ENCODE results near the gene PCNX1.

PCNX1 gene

DNA sequence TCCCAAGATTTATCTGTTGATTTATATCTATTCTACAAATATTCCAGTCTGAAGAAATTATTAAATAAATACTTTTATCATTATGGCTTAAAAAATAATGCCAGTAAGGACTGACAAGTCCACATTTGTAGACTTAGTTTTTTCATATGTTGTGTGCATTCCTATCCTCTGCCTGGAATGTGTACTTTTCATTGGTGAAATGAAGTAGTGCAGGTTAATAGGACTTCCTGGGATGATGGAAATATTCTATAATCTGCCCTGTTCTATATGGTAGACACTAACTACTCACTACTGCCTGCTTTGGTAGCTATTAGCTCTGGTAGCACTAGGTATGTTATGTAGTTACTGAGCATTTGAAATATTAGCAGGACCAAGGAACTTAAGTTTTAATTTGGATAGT lies 86.7 kb downstream of the PCNX1 start:
- no peak for DNase-seq (ENCODE audit: extremely low read depth, low read depth)

DNA sequence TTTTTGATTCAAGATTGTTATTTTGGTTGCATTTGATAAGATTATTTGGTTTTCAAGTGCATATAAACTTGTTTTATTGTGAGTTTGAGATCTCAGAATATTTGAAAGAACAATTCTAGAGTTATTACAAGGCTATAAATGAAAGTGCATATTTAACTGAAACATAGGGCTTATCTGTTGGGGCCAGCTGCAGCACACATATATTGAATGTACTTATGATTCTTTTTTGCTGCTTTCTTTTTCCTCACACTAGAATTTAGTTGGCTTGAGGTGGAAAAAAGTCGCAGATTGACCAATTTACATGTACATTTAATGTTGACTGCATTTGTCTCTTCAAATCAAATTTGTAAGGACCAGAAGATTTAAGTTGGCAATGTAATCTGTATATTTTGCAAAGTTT lies 88.0 kb downstream of the PCNX1 start:
- DNase-seq (ENCODE audit: extremely low read depth, low read depth) = no peak
- TF ChIP-seq, protein P1, sequence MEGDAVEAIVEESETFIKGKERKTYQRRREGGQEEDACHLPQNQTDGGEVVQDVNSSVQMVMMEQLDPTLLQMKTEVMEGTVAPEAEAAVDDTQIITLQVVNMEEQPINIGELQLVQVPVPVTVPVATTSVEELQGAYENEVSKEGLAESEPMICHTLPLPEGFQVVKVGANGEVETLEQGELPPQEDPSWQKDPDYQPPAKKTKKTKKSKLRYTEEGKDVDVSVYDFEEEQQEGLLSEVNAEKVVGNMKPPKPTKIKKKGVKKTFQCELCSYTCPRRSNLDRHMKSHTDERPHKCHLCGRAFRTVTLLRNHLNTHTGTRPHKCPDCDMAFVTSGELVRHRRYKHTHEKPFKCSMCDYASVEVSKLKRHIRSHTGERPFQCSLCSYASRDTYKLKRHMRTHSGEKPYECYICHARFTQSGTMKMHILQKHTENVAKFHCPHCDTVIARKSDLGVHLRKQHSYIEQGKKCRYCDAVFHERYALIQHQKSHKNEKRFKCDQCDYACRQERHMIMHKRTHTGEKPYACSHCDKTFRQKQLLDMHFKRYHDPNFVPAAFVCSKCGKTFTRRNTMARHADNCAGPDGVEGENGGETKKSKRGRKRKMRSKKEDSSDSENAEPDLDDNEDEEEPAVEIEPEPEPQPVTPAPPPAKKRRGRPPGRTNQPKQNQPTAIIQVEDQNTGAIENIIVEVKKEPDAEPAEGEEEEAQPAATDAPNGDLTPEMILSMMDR (IDR thresholded peaks at IDR 0.05; ENCODE audit: low read depth, low read length) = no peak

More for the DNA sequence above, 86.7 kb downstream of the PCNX1 start:
- TF ChIP-seq, protein P1 (IDR thresholded peaks at IDR 0.05; ENCODE audit: low read depth, low read length) = no peak

DNA sequence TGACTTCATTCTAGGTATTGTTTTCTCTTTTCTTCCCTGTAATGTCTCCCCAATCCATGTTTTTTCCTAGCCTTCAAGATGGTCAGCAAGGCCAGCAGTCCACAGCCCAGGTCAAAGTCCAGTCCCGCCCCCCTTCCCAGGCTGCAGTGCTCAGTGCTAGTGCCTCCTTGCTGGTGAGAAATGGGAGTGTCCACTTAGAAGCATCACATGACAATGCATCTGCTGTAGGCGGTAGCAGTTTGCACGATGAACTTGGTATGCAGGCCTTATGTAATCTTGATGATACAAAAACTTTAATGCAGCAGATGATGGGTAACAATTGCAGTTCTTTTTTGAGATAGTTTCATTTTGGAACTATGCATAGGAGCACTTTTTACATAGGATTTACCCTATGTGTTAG lies 88.4 kb downstream of the PCNX1 start:
- DNase-seq (ENCODE audit: extremely low read depth, low read depth) = no peak
- TF ChIP-seq, protein P1 (IDR thresholded peaks at IDR 0.05; ENCODE audit: low read depth, low read length) = no peak

DNA sequence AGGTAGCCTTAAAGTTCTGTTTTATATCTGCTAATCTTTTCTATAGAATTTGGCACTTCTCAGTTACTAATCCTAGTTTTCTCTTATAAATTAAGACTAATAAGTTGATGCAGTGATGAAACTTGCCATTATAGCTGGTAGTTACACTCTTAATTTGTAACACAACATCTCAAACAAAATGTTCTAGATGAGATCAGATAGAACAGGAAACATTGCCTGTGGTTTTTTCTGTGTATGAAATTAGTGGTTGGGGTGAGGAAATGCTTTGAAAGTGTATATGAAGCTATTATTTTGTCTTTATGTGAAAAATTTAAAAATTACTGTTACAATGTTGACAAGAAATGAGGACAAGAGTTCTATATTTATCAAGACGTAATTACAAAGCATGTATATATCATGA lies 91.9 kb downstream of the PCNX1 start:
- TF ChIP-seq, protein P1 (IDR thresholded peaks at IDR 0.05; ENCODE audit: low read depth, low read length) = no peak
- DNase-seq (ENCODE audit: extremely low read depth, low read depth) = no peak

DNA sequence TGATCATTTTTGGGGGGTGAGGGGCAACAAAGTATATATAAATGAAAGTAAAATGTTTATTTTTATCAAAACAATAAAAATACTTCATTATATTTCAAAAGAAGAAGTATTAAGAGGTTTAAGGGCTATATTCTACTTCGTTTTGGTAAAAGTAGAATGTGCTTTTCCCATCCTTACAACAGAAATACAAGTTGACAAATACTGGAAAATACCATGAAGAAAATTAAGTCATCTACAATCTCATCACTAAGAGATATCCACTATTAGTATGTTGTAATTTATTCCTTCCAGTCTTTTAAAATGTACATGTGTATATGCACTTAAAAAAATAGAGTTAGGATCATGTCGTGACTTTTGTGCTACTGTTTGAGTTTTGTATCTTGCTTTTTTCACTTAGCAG lies 92.8 kb downstream of the PCNX1 start:
- DNase-seq (ENCODE audit: extremely low read depth, low read depth) = no peak
- TF ChIP-seq, protein P1 (IDR thresholded peaks at IDR 0.05; ENCODE audit: low read depth, low read length) = no peak

DNA sequence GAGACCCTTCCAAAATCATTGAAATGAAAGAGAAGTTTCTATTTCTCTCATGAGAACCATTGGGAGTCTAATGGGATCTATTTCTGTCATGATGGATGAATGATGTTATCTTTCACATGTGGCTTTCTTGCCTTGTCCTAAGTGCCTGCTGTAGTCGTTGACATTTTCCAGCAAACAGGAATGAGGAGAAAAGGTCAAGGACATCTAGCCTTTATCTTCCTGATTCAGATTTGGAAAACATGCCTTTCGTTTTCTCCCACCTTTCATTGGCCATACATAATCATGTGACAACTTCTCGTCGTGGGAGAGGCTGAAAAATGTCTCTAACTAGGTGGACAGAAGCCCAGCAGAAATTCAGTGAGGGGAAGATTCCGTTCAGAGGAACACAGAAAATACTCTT lies 94.5 kb downstream of the PCNX1 start:
- no peak for DNase-seq (ENCODE audit: extremely low read depth, low read depth)
- TF ChIP-seq, protein P1 (IDR thresholded peaks at IDR 0.05; ENCODE audit: low read depth, low read length) = no peak

DNA sequence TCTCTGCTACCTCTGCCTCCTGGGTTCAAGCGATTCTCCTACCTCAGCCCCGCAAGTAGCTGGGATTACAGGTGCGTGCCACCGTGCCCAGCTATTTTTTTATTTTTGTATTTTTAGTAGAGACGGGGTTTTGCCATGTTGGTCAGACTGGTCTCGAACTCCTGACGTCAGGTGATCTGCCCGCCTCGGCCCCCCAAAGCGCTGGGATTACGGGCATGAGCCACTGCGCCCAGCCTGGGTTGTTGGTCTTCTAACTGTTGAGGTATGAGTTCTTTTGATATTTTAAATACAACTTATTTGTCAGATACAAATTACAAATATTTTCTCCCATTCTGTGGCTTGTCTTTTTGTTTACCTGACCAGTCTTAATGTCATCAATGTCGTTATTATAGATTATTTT lies 95.9 kb downstream of the PCNX1 start:
- TF ChIP-seq, protein P1 (IDR thresholded peaks at IDR 0.05; ENCODE audit: low read depth, low read length) = no peak
- DNase-seq (ENCODE audit: extremely low read depth, low read depth) = no peak

All from AG09319 (cell line).